ENCODE measurements around the gene POLG.

DNA sequence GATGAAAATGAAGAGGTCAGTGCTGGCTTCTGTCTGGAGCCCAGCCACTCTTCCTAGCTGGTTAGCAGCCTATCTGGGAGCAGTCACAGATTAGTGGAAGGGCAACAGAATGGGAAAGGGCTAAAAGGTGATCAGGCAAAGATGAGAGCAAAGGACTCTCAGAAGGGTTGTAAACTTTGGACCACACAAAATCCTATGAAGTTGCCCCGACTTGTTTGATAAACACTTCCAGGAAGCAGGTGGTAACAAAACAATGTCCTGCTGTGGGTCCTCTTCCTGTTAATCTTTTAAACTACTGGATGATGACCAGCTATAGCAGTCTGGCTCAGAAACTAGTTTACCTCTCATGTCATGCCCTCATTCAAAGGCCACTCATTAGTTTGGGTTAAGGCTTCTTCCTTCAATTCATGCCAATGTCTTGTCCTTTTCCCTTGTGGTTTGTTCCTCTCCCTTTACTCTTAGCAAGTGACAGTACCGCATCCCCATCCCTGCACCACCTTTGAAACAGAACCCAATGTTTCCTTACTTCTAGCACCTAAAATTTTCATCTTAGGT is 19.2 kb downstream of the POLG start:
- TF ChIP-seq, protein P1, sequence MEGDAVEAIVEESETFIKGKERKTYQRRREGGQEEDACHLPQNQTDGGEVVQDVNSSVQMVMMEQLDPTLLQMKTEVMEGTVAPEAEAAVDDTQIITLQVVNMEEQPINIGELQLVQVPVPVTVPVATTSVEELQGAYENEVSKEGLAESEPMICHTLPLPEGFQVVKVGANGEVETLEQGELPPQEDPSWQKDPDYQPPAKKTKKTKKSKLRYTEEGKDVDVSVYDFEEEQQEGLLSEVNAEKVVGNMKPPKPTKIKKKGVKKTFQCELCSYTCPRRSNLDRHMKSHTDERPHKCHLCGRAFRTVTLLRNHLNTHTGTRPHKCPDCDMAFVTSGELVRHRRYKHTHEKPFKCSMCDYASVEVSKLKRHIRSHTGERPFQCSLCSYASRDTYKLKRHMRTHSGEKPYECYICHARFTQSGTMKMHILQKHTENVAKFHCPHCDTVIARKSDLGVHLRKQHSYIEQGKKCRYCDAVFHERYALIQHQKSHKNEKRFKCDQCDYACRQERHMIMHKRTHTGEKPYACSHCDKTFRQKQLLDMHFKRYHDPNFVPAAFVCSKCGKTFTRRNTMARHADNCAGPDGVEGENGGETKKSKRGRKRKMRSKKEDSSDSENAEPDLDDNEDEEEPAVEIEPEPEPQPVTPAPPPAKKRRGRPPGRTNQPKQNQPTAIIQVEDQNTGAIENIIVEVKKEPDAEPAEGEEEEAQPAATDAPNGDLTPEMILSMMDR (IDR thresholded peaks at IDR 0.05) = no peak
- TF ChIP-seq POLR2A (IDR thresholded peaks at IDR 0.05) = no peak
